Measurements from ENCODE around the gene NR2C2AP. TPM values are rescaled to one million over a fixed set of nuclear protein-coding genes. Genes with fewer than 3 reads are reported as not detected.

The NR2C2AP gene
- total RNA-seq, 1 experiment from 2014 or later = 42.1 TPM

DNA sequence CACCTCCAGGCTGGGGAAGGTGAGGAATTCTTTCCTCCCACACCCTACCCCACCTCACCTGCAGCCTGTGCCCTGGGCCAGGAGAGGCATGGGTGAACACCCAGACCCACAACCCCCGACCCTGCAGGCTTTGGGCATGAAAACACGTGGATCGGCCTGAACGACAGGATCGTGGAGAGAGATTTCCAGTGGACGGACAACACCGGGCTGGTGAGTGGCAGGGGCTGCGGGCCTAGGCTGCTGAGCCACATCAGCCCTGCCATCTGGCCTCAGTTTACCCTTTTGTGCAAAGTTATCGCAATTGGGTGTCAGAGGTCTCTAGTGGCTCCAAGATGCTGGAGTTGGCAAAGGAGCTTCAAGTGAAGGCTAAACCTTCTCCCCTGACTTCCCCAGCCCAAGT, 37.3 kb upstream of the NR2C2AP start:
- CTCF ChIA-PET = no interaction called here
- Histone ChIP-seq H3K4me1 (ENCODE audit: control insufficient read depth, insufficient read depth, low read length) (no peaks in the 10 kb centered on the region), H3K4me3 (ENCODE audit: low read depth in 2 of 2, low read length in 2 of 2) (no peak overlapping the region), H3K36me3 (ENCODE audit: control insufficient read depth, insufficient read depth, low read length) (no peaks in the 10 kb centered on the region), H3K27ac (ENCODE audit: low read length) (no peak overlapping the region), H3K27me3 (ENCODE audit: control insufficient read depth, insufficient read depth, low read length) (no peaks in the 10 kb centered on the region), H3K9me3 (ENCODE audit: control insufficient read depth, insufficient read depth, low read depth, low read length) (no peaks in the 10 kb centered on the region)
- TF ChIP-seq, protein P1, sequence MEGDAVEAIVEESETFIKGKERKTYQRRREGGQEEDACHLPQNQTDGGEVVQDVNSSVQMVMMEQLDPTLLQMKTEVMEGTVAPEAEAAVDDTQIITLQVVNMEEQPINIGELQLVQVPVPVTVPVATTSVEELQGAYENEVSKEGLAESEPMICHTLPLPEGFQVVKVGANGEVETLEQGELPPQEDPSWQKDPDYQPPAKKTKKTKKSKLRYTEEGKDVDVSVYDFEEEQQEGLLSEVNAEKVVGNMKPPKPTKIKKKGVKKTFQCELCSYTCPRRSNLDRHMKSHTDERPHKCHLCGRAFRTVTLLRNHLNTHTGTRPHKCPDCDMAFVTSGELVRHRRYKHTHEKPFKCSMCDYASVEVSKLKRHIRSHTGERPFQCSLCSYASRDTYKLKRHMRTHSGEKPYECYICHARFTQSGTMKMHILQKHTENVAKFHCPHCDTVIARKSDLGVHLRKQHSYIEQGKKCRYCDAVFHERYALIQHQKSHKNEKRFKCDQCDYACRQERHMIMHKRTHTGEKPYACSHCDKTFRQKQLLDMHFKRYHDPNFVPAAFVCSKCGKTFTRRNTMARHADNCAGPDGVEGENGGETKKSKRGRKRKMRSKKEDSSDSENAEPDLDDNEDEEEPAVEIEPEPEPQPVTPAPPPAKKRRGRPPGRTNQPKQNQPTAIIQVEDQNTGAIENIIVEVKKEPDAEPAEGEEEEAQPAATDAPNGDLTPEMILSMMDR (IDR thresholded peaks at IDR 0.05) = no peak
- TF ChIP-seq TCF7L2 (IDR thresholded peaks at IDR 0.05; ENCODE audit: low read depth, low read length) = no peak
- TF ChIP-seq SIN3A (IDR thresholded peaks at IDR 0.05; ENCODE audit: borderline replicate concordance, insufficient read depth, low read depth, low read length) = no peak
- TF ChIP-seq POLR2AphosphoS5 (IDR thresholded peaks at IDR 0.05; ENCODE audit: low read depth, low read length) = no peak
- TF ChIP-seq, protein P2, sequence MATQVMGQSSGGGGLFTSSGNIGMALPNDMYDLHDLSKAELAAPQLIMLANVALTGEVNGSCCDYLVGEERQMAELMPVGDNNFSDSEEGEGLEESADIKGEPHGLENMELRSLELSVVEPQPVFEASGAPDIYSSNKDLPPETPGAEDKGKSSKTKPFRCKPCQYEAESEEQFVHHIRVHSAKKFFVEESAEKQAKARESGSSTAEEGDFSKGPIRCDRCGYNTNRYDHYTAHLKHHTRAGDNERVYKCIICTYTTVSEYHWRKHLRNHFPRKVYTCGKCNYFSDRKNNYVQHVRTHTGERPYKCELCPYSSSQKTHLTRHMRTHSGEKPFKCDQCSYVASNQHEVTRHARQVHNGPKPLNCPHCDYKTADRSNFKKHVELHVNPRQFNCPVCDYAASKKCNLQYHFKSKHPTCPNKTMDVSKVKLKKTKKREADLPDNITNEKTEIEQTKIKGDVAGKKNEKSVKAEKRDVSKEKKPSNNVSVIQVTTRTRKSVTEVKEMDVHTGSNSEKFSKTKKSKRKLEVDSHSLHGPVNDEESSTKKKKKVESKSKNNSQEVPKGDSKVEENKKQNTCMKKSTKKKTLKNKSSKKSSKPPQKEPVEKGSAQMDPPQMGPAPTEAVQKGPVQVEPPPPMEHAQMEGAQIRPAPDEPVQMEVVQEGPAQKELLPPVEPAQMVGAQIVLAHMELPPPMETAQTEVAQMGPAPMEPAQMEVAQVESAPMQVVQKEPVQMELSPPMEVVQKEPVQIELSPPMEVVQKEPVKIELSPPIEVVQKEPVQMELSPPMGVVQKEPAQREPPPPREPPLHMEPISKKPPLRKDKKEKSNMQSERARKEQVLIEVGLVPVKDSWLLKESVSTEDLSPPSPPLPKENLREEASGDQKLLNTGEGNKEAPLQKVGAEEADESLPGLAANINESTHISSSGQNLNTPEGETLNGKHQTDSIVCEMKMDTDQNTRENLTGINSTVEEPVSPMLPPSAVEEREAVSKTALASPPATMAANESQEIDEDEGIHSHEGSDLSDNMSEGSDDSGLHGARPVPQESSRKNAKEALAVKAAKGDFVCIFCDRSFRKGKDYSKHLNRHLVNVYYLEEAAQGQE (IDR thresholded peaks at IDR 0.05; ENCODE audit: insufficient read depth in 1 of 2, low read depth in 2 of 2, low read length in 1 of 2) = no peak
- in situ Hi-C loops (cut with HindIII; ENCODE audit: low pct_unique_long_range_greater_than_20kb, low sequenced_read_pairs) = no loop called here
- intact Hi-C loops (cut with micrococcal nuclease; ENCODE audit: unreplicated experiment) = no loop called here
- BruUV-seq (replicated peaks) = no TSS peak
- DNase-seq (ENCODE audit: low read depth, low spot score) (no peak), ATAC-seq (no peak)
- POLR2A ChIA-PET = no interaction called here

DNA sequence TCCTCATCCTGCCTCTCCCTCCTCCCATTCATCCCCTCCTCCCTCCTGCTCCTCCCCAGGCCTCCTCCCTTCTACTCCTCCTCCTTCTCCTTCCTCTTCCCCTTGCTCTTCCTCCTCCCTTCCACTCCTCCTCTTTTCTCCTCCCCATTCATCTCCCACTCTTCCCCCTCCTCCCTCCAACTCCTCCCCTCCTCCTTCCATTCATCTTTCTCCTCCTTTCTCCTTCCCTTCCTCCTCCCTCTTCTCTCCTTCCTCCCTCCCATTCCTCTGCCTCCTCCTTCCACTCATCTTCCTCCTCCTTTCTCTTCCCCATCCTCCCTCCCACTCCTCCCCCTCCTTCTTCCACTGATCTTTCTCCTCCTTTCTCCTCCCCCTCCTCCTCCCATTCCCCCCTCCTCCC, 36.5 kb upstream of the NR2C2AP start:
- Histone ChIP-seq H3K27me3 (ENCODE audit: control insufficient read depth, insufficient read depth, low read length) (no peaks in the 10 kb centered on the region), H3K27ac (ENCODE audit: low read length) (no peak overlapping the region), H3K36me3 (ENCODE audit: control insufficient read depth, insufficient read depth, low read length) (no peaks in the 10 kb centered on the region), H3K4me1 (ENCODE audit: control insufficient read depth, insufficient read depth, low read length) (no peaks in the 10 kb centered on the region), H3K4me3 (ENCODE audit: low read depth in 2 of 2, low read length in 2 of 2) (no peak overlapping the region), H3K9me3 (ENCODE audit: control insufficient read depth, insufficient read depth, low read depth, low read length) (peaks cover 3% of the 10 kb centered on the region; the same call in 1 of the 2 replicates)
- DNase-seq (ENCODE audit: low read depth, low spot score) (no peak), ATAC-seq (no peak)
- intact Hi-C loops (cut with micrococcal nuclease; ENCODE audit: unreplicated experiment) = no loop called here
- no TSS peak for BruUV-seq (replicated peaks)
- in situ Hi-C loops (cut with HindIII; ENCODE audit: low pct_unique_long_range_greater_than_20kb, low sequenced_read_pairs) = no loop called here
- no peak for TF ChIP-seq SIN3A (IDR thresholded peaks at IDR 0.05; ENCODE audit: borderline replicate concordance, insufficient read depth, low read depth, low read length)
- no peak for TF ChIP-seq POLR2AphosphoS5 (IDR thresholded peaks at IDR 0.05; ENCODE audit: low read depth, low read length)
- TF ChIP-seq, protein P1 (IDR thresholded peaks at IDR 0.05) = no peak
- TF ChIP-seq TCF7L2 (IDR thresholded peaks at IDR 0.05; ENCODE audit: low read depth, low read length) = no peak
- CTCF ChIA-PET = no interaction called here
- POLR2A ChIA-PET = no interaction called here
